HepG2 (cell line): ENCODE results near the gene DHX30. TPM values are rescaled to one million over a fixed set of nuclear protein-coding genes. Genes with fewer than 3 reads are reported as not detected.

Experiments used
- ATF7-NPFF ChIP-seq: sonication (generic); formaldehyde crosslinking; IDR thresholded peaks from 2 replicates; pipeline ENCODE4 v1.8.1; 2023; ENCODE audit warnings: mild to moderate bottlenecking, low read depth, missing genetic modification reagents, moderate library complexity
- E2F1 ChIP-seq: sonication (generic); formaldehyde crosslinking; IDR thresholded peaks from 2 replicates; pipeline ENCODE4 v1.5.0; 2020; ENCODE audit warnings: missing genetic modification reagents
- FOSL2 ChIP-seq: sonication (generic); formaldehyde crosslinking; IDR thresholded peaks from 2 replicates; pipeline ENCODE4 v1.4.0; 2020; ENCODE audit warnings: missing genetic modification reagents
- HDAC1 ChIP-seq: sonication (generic); formaldehyde crosslinking; IDR thresholded peaks from 2 replicates; pipeline ENCODE4 v1.5.1; 2020; ENCODE audit warnings: mild to moderate bottlenecking, missing genetic modification reagents
- HIVEP1 ChIP-seq: sonication (generic); formaldehyde crosslinking; IDR thresholded peaks from 2 replicates; pipeline ENCODE4 v1.4.0; 2020; ENCODE audit warnings: mild to moderate bottlenecking, missing genetic modification reagents
- HNF1B ChIP-seq: sonication (generic); formaldehyde crosslinking; IDR thresholded peaks from 2 replicates; pipeline ENCODE4 v1.5.1; 2020; ENCODE audit warnings: mild to moderate bottlenecking, moderate library complexity, missing genetic modification reagents
- HNRNPLL ChIP-seq: fragments of 200-400 bp; formaldehyde crosslinking; IDR thresholded peaks from 2 replicates; pipeline ENCODE4 v1.6.1; 2017; ENCODE audit warnings: mild to moderate bottlenecking, low read depth, low read length; ENCODE audit not compliant: poor library complexity, severe bottlenecking
- MED8 ChIP-seq: sonication (generic); formaldehyde crosslinking; IDR thresholded peaks from 2 replicates; pipeline ENCODE4 v1.8.1; 2023; ENCODE audit warnings: mild to moderate bottlenecking, missing genetic modification reagents; ENCODE audit not compliant: insufficient replicate concordance
- NR2F1 ChIP-seq, 2 experiments: fragments of 450-650 bp in 1 of 2; formaldehyde crosslinking in 1 of 2; IDR thresholded peaks; 2 replicates each; pipeline versions ENCODE4 v1.5.0 to v1.6.1; 2016 to 2020; ENCODE audit warnings: mild to moderate bottlenecking in 1 of 2, missing compliant biosample characterization in 1 of 2, missing genetic modification reagents in 1 of 2, moderate library complexity in 1 of 2
- PAX8 ChIP-seq: sonication (generic); formaldehyde crosslinking; IDR thresholded peaks from 2 replicates; pipeline ENCODE4 v1.8.0; 2022; ENCODE audit warnings: mild to moderate bottlenecking, missing genetic modification reagents, borderline replicate concordance
- RXRA ChIP-seq: sonication (generic); formaldehyde crosslinking; IDR thresholded peaks from 2 replicates; pipeline ENCODE4 v1.5.1; 2020; ENCODE audit warnings: missing genetic modification reagents
- SIX1 ChIP-seq: sonication (generic); formaldehyde crosslinking; IDR thresholded peaks from 2 replicates; pipeline ENCODE4 v1.4.0; 2020; ENCODE audit warnings: missing genetic modification reagents, borderline replicate concordance
- SKI ChIP-seq: fragments of 450-650 bp; IDR thresholded peaks from one replicate; pipeline ENCODE4 v1.6.1; 2018; ENCODE audit warnings: mild to moderate bottlenecking; ENCODE audit not compliant: partially characterized antibody
- ZNF337 ChIP-seq: sonication (generic); formaldehyde crosslinking; IDR thresholded peaks from 2 replicates; pipeline ENCODE4 v1.5.1; 2020; ENCODE audit warnings: missing genetic modification reagents, low read depth, mild to moderate bottlenecking, borderline replicate concordance
- ZNF605 ChIP-seq: sonication (generic); formaldehyde crosslinking; IDR thresholded peaks from 2 replicates; pipeline ENCODE4 v1.8.0; 2022; ENCODE audit warnings: mild to moderate bottlenecking, missing genetic modification reagents
- ZNF782 ChIP-seq: sonication (generic); formaldehyde crosslinking; IDR thresholded peaks from 2 replicates; pipeline ENCODE4 v1.4.0; 2020; ENCODE audit warnings: missing genetic modification reagents, mild to moderate bottlenecking, borderline replicate concordance
- ZSCAN20 ChIP-seq: sonication (generic); formaldehyde crosslinking; IDR thresholded peaks from 2 replicates; pipeline ENCODE4 v1.4.0; 2020; ENCODE audit warnings: missing genetic modification reagents, mild to moderate bottlenecking, borderline replicate concordance
- ZUFSP ChIP-seq: sonication (generic); formaldehyde crosslinking; IDR thresholded peaks from 2 replicates; pipeline ENCODE4 v1.9.0; 2021; ENCODE audit warnings: missing genetic modification reagents, mild to moderate bottlenecking, borderline replicate concordance
- polyA plus RNA-seq, 8 experiments: library from polyadenylated mRNA; depleted of rRNA in 3 of 8; stranded (reverse) in 7 of 8; unstranded in 1 of 8; fragments of >200 nt; fragmentation: Illumina TruSeq in 4 of 8; extraction: Trizol in 4 of 8; gene quantifications; 2 replicates each; pipeline versions ENCODE4 v1.2.1 to v1.2.3, GENCODE V29; 2011 to 2016; ENCODE audit warnings: low read depth in 4 of 8, missing spikeins in 1 of 8, mixed read lengths in 1 of 8; ENCODE audit not compliant: insufficient read depth in 1 of 8
- total RNA-seq, 5 experiments: library from RNA; depleted of rRNA; stranded (reverse); fragments of >200 nt; fragmentation: Illumina TruSeq; extraction: Trizol; gene quantifications; 2 replicates each; pipeline ENCODE4 v1.2.3, GENCODE V29; 2016; ENCODE audit warnings: low read depth in 1 of 5
- TF ChIP-seq, protein P1 (sequence below): sonication (generic); formaldehyde crosslinking; IDR thresholded peaks from 2 replicates; pipeline ENCODE4 v1.4.0; 2020; ENCODE audit warnings: mild to moderate bottlenecking, missing genetic modification reagents
- TF ChIP-seq, protein P2 (sequence below): sonication (generic); formaldehyde crosslinking; IDR thresholded peaks from 2 replicates; pipeline ENCODE4 v1.9.0; 2021; ENCODE audit warnings: missing genetic modification reagents, borderline replicate concordance

DHX30 gene
- total and polyA plus RNA-seq, 2 of the 13 experiments (the other 11 are each of a cell fraction or from before 2014, with no cell fraction given) = 30.6 to 59.4 TPM

GRCh38 chr3:47781685-47782445, 21.1 kb upstream of the DHX30 start, which contains the start of gene SMARCC1 (continued):
- TF ChIP-seq ZSCAN20 (CRISPR knock-in tag) = peak; percentile 48
- TF ChIP-seq RXRA (CRISPR knock-in tag) = peak; percentile 58; the same call in 1 of the 2 replicates
- TF ChIP-seq HIVEP1 (CRISPR knock-in tag) = no peak
- TF ChIP-seq HDAC1 (CRISPR knock-in tag) = peak; percentile 67
- TF ChIP-seq SIX1 (CRISPR knock-in tag) = no peak
- peak; percentile 64 for TF ChIP-seq E2F1 (CRISPR knock-in tag)
- TF ChIP-seq, protein P1, sequence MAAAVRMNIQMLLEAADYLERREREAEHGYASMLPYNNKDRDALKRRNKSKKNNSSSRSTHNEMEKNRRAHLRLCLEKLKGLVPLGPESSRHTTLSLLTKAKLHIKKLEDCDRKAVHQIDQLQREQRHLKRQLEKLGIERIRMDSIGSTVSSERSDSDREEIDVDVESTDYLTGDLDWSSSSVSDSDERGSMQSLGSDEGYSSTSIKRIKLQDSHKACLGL (CRISPR knock-in tag) = peak; percentile 2; the same call in 1 of the 2 replicates
- 0 out of 2 replicates have a peak, but pooled peaks have one; percentile 65 for TF ChIP-seq PAX8
- no peak for TF ChIP-seq NR2F1 (CRISPR knock-in tag; IDR thresholded peaks at IDR 0.05)
- TF ChIP-seq MED8 (CRISPR knock-in tag) = no peak
- peak; percentile 47 for TF ChIP-seq ATF7-NPFF (CRISPR knock-in tag)
- no peak for TF ChIP-seq HNF1B (CRISPR knock-in tag)
- TF ChIP-seq, protein P2, sequence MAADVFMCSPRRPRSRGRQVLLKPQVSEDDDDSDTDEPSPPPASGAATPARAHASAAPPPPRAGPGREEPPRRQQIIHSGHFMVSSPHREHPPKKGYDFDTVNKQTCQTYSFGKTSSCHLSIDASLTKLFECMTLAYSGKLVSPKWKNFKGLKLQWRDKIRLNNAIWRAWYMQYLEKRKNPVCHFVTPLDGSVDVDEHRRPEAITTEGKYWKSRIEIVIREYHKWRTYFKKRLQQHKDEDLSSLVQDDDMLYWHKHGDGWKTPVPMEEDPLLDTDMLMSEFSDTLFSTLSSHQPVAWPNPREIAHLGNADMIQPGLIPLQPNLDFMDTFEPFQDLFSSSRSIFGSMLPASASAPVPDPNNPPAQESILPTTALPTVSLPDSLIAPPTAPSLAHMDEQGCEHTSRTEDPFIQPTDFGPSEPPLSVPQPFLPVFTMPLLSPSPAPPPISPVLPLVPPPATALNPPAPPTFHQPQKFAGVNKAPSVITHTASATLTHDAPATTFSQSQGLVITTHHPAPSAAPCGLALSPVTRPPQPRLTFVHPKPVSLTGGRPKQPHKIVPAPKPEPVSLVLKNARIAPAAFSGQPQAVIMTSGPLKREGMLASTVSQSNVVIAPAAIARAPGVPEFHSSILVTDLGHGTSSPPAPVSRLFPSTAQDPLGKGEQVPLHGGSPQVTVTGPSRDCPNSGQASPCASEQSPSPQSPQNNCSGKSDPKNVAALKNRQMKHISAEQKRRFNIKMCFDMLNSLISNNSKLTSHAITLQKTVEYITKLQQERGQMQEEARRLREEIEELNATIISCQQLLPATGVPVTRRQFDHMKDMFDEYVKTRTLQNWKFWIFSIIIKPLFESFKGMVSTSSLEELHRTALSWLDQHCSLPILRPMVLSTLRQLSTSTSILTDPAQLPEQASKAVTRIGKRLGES (CRISPR knock-in tag) = peak; percentile 5; the same call in 1 of the 2 replicates
- TF ChIP-seq ZUFSP (CRISPR knock-in tag) = no peak
- peak; percentile 95 for TF ChIP-seq HNRNPLL
- TF ChIP-seq ZNF605 (CRISPR knock-in tag) = peak; percentile 85
- TF ChIP-seq ZNF782 (CRISPR knock-in tag) = peak; percentile 36; the same call in 1 of the 2 replicates
- 0 out of 2 replicates have a peak, but pooled peaks have one; percentile 50 for TF ChIP-seq ZNF337
- TF ChIP-seq FOSL2 (CRISPR knock-in tag) = no peak; the same call in 1 of the 2 replicates
- no peak for TF ChIP-seq SKI
